B cell (primary cell): Measurements from ENCODE around the gene CYB5B.

ENCODE experiments used
- EZH2 ChIP-seq: IDR thresholded peaks from 2 replicates; pipeline ENCODE4 v1.6.1; 2012; ENCODE audit warnings: borderline replicate concordance, low read depth, mild to moderate bottlenecking, moderate library complexity, low read length; ENCODE audit not compliant: insufficient read depth, poor library complexity, severe bottlenecking
- TF ChIP-seq, protein P1 (sequence below): fragments of 200-600 bp; IDR thresholded peaks from one replicate; pipeline ENCODE4 v1.8.0; 2022; ENCODE audit warnings: antibody characterized with exemption, mild to moderate bottlenecking

DNA sequence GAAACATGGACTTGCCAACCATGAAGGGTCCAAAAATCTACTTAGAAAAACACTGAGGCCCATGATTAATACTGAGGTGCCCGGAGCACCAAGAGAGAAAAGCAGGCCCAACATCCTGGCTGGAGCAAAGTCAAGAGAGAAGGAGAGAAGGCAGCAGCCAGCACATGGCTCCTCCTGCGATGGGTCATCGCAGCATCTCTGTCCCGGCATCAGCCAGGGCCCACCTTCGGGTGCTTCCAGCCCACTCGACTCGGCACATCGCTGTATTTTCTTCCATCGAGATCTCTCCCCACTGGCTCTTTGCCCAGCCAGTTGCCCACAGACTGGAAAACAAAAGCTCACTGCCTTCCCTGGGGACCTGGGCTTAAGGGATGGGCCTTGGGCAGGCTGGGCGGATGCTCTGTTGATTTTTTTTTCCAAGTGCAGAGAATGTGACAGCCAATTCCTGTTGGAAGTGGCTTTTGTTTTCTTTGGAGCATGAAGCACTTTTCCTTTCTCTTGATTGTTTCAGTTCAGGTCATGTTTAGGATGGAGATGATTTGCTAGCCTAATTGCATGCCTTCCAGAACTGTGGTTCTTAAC is 58.1 kb downstream of the CYB5B start:
- no peak for TF ChIP-seq EZH2
- TF ChIP-seq, protein P1, sequence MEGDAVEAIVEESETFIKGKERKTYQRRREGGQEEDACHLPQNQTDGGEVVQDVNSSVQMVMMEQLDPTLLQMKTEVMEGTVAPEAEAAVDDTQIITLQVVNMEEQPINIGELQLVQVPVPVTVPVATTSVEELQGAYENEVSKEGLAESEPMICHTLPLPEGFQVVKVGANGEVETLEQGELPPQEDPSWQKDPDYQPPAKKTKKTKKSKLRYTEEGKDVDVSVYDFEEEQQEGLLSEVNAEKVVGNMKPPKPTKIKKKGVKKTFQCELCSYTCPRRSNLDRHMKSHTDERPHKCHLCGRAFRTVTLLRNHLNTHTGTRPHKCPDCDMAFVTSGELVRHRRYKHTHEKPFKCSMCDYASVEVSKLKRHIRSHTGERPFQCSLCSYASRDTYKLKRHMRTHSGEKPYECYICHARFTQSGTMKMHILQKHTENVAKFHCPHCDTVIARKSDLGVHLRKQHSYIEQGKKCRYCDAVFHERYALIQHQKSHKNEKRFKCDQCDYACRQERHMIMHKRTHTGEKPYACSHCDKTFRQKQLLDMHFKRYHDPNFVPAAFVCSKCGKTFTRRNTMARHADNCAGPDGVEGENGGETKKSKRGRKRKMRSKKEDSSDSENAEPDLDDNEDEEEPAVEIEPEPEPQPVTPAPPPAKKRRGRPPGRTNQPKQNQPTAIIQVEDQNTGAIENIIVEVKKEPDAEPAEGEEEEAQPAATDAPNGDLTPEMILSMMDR: no peak
